Smooth muscle cell (in vitro differentiated cells): ENCODE measurements around the gene ERO1B. TPM values are rescaled to one million over a fixed set of nuclear protein-coding genes. Genes with fewer than 3 reads are reported as not detected.

Experiments
- DNase-seq: peaks from one replicate; lab custom pipeline; 2025; ENCODE audit not compliant: unreplicated experiment; lab: John Stamatoyannopoulos, UW
- H2AFZ ChIP-seq: fragments of 200-600 bp; sonication (generic); 2 replicates; pipeline ENCODE4 v1.6.0; 2016; ENCODE audit warnings: antibody characterized with exemption, low read depth, mild to moderate bottlenecking
- H3F3A ChIP-seq: fragments of 200-600 bp; sonication (generic); 2 replicates; pipeline ENCODE4 v1.6.0; 2017; ENCODE audit warnings: antibody characterized with exemption, low read depth
- H3K27ac ChIP-seq: fragments of 200-600 bp; sonication (generic); 2 replicates; pipeline ENCODE4 v1.5.1; 2016; ENCODE audit warnings: low read depth, mild to moderate bottlenecking
- H3K27me3 ChIP-seq: fragments of 200-600 bp; sonication (generic); 2 replicates; pipeline ENCODE4 v1.6.1; 2016; ENCODE audit warnings: low read depth, mild to moderate bottlenecking
- H3K36me3 ChIP-seq: fragments of 200-600 bp; sonication (generic); 2 replicates; pipeline ENCODE4 v1.5.1; 2016; ENCODE audit warnings: low read depth
- H3K4me1 ChIP-seq: fragments of 200-600 bp; sonication (generic); 2 replicates; pipeline ENCODE4 v1.5.1; 2016; ENCODE audit warnings: low read depth
- H3K4me2 ChIP-seq: fragments of 200-600 bp; sonication (generic); 2 replicates; pipeline ENCODE4 v1.6.0; 2016; ENCODE audit warnings: mild to moderate bottlenecking
- H3K4me3 ChIP-seq: fragments of 200-600 bp; sonication (generic); 2 replicates; pipeline ENCODE4 v1.5.1; 2016; ENCODE audit warnings: mild to moderate bottlenecking
- H3K79me2 ChIP-seq: fragments of 200-600 bp; sonication (generic); 2 replicates; pipeline ENCODE4 v1.6.0; 2016; ENCODE audit warnings: low read depth, mild to moderate bottlenecking
- H3K9ac ChIP-seq: fragments of 200-600 bp; sonication (generic); 2 replicates; pipeline ENCODE4 v1.6.0; 2016; ENCODE audit warnings: low read depth
- H3K9me3 ChIP-seq: fragments of 200-600 bp; sonication (generic); replicated peaks from 2 replicates; pipeline ENCODE4 v1.5.1; 2016; ENCODE audit warnings: low read depth
- H4K20me1 ChIP-seq: fragments of 200-600 bp; sonication (generic); 2 replicates; pipeline ENCODE4 v1.6.0; 2016; ENCODE audit warnings: low read depth
- WGBS: methylation state at CpG from one replicate; pipeline ENCODE4 v1.1.7; 2016; ENCODE audit warnings: low lambda C conversion rate; 5-methylcytosine and 5-hydroxymethylcytosine counted together
- polyA plus RNA-seq: library from polyadenylated mRNA; unstranded; fragments of >200 nt; fragmentation: Nextera tagmentation; extraction: Ambion mirVana; gene quantifications from 2 replicates; pipeline ENCODE4 v1.2.1, GENCODE V29; 2016
- total RNA-seq: library from RNA; depleted of rRNA; stranded (reverse); fragments of >200 nt; gene quantifications from 2 replicates; pipeline ENCODE4 v1.2.3, GENCODE V29; 2014
- TF ChIP-seq, protein P1 (sequence below): fragments of 200-600 bp; sonication (generic); IDR thresholded peaks from 2 replicates; pipeline ENCODE4 v1.5.1; 2017; ENCODE audit warnings: borderline replicate concordance, mild to moderate bottlenecking, antibody characterized with exemption; ENCODE audit not compliant: insufficient read depth, poor library complexity, severe bottlenecking

Gene ERO1B
- total and polyA plus RNA-seq, 2 experiments from 2014 or later, result 1.3 to 1.9 TPM

DNA sequence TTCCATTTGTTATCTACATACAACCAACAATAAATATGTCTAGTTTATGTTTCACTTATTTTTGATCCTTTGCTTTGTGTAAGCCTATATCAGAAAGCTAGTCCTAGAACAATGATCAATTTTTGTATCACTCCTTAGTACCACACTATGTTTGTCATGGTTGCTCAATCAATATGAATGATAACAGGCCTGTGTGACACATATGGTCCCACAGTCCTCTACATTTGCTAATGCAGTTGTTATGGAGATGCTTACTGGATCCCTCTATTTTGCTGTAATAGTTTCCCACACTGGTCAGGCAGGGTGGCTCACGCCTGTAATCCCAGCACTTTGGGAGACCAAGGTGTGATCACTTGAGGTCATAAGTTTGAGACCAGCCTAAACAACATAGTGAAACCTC lies 59.1 kb downstream of the ERO1B start:
- 83% methylated on average over 1 of the region's 1 CpG for WGBS
- Histone ChIP-seq H3K4me1 (no peaks in the 10 kb centered on the region), H3F3A (no peaks in the 10 kb centered on the region), H3K79me2 (no peaks in the 10 kb centered on the region), H3K36me3 (no peaks in the 10 kb centered on the region), H3K27me3 (no peaks in the 10 kb centered on the region), H3K9me3 (no peaks in the 10 kb centered on the region), H2AFZ (no peak overlapping the region), H3K4me3 (no peak overlapping the region), H3K9ac (no peak overlapping the region), H3K4me2 (no peak overlapping the region), H3K27ac (no peak overlapping the region), H4K20me1 (no peaks in the 10 kb centered on the region)
- TF ChIP-seq, protein P1, sequence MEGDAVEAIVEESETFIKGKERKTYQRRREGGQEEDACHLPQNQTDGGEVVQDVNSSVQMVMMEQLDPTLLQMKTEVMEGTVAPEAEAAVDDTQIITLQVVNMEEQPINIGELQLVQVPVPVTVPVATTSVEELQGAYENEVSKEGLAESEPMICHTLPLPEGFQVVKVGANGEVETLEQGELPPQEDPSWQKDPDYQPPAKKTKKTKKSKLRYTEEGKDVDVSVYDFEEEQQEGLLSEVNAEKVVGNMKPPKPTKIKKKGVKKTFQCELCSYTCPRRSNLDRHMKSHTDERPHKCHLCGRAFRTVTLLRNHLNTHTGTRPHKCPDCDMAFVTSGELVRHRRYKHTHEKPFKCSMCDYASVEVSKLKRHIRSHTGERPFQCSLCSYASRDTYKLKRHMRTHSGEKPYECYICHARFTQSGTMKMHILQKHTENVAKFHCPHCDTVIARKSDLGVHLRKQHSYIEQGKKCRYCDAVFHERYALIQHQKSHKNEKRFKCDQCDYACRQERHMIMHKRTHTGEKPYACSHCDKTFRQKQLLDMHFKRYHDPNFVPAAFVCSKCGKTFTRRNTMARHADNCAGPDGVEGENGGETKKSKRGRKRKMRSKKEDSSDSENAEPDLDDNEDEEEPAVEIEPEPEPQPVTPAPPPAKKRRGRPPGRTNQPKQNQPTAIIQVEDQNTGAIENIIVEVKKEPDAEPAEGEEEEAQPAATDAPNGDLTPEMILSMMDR, result no peak
- no peak for DNase-seq

DNA sequence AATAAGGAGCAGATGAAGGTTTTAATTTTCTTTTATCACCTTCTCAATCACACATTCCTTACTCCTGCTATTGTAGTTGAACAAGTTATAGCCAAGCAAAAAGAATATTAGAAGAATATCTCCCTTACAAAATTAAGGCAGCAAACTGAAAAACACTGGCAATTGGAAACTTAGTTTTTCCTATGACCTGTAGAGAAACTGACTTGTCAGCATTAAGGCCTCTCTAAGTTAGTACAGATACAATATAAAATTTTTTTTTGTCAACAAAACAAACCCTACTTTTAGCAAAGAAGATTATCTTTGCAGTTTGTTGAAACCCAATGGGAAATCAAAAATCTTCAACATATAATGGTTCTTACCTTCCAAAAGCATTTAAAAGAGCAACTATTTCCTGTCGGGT lies 61.3 kb downstream of the ERO1B start:
- no peaks in the 10 kb centered on the region for H3K4me1 ChIP-seq
- no peaks in the 10 kb centered on the region for H3K79me2 ChIP-seq
- H3K27me3 ChIP-seq, result no peaks in the 10 kb centered on the region
- no peak overlapping the region for H3K4me3 ChIP-seq
- DNase-seq, result no peak
- no peak overlapping the region for H3K4me2 ChIP-seq
- H2AFZ ChIP-seq, result no peak overlapping the region
- no peak overlapping the region for H3K9ac ChIP-seq
- H3K9me3 ChIP-seq, result no peaks in the 10 kb centered on the region
- H3K36me3 ChIP-seq, result no peaks in the 10 kb centered on the region
- TF ChIP-seq, protein P1, result no peak
- H3F3A ChIP-seq, result no peaks in the 10 kb centered on the region
- H3K27ac ChIP-seq, result no peak overlapping the region
- H4K20me1 ChIP-seq, result no peaks in the 10 kb centered on the region
- WGBS, result 87% methylated on average over 1 of the region's 1 CpG

DNA sequence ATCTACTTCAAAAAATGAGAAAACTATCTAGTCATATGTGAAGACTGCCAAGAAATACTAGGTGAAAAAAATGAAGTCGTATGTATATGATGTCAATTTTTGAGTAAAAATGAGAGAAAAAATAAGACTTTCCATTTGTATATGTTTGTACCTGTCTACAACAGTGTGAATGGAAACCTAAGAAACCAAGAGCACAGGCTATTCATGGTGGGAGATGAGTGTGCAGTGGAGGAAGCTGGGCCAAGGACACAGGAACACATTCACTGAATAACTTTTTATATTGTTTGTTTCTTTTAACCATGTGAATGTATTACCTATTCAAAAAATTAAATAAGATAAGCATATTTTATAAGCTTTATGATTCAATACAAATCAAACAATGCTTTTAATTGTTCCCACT lies 67.0 kb downstream of the ERO1B start:
- Histone ChIP-seq H2AFZ (no peak overlapping the region), H3K4me1 (no peaks in the 10 kb centered on the region), H3F3A (no peaks in the 10 kb centered on the region), H3K27me3 (no peaks in the 10 kb centered on the region), H3K4me2 (no peak overlapping the region), H3K9me3 (no peaks in the 10 kb centered on the region), H3K36me3 (no peaks in the 10 kb centered on the region), H3K9ac (no peak overlapping the region), H3K79me2 (no peaks in the 10 kb centered on the region), H3K27ac (no peak overlapping the region), H4K20me1 (no peaks in the 10 kb centered on the region), H3K4me3 (no peak overlapping the region)
- 97% methylated on average over 1 of the region's 1 CpG for WGBS
- DNase-seq, result no peak
- TF ChIP-seq, protein P1, result no peak

DNA sequence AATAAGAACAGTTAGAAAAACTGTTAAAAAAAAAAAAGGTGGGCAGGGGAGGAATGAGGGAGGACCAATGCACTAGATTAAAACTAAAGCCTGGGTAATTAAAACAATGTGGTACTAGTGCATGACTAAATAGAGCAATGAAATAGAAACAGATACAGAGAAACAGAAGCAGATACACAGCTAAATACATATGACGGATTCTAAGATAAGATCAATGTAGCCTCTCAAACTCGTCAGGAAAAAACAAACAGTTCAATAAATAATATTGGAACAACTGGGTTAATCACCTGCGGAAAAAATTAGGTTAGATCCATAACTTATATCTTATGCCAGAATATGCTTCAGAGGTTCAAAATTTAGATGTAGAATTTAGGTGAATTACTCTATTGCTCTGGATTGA lies 68.2 kb downstream of the ERO1B start:
- no peak overlapping the region for H3K27ac ChIP-seq
- TF ChIP-seq, protein P1, result no peak
- H3K4me2 ChIP-seq, result no peak overlapping the region
- H4K20me1 ChIP-seq, result no peaks in the 10 kb centered on the region
- H2AFZ ChIP-seq, result no peak overlapping the region
- no peaks in the 10 kb centered on the region for H3K79me2 ChIP-seq
- H3K9ac ChIP-seq, result no peak overlapping the region
- no peaks in the 10 kb centered on the region for H3K36me3 ChIP-seq
- no peaks in the 10 kb centered on the region for H3K4me1 ChIP-seq
- no peaks in the 10 kb centered on the region for H3K9me3 ChIP-seq
- no peak for DNase-seq
- no peaks in the 10 kb centered on the region for H3K27me3 ChIP-seq
- no peak overlapping the region for H3K4me3 ChIP-seq
- 62% methylated on average over 3 of the region's 3 CpGs for WGBS
- no peaks in the 10 kb centered on the region for H3F3A ChIP-seq
